HG02763 (cell line): ENCODE data around the gene TOM1.
"Not testable (repeated sequence)": the region's sequence is repeated elsewhere in the genome, so short reads cannot be mapped to it uniquely, and the experiment has no call there.

Source experiments
- ATAC-seq: cut with Tn5 transposase; IDR thresholded peaks from one replicate; pipeline ENCODE4 v1.9.1; 2021; ENCODE audit warnings: mild to moderate bottlenecking, moderate library complexity; ENCODE audit not compliant: unreplicated experiment

Gene TOM1

DNA sequence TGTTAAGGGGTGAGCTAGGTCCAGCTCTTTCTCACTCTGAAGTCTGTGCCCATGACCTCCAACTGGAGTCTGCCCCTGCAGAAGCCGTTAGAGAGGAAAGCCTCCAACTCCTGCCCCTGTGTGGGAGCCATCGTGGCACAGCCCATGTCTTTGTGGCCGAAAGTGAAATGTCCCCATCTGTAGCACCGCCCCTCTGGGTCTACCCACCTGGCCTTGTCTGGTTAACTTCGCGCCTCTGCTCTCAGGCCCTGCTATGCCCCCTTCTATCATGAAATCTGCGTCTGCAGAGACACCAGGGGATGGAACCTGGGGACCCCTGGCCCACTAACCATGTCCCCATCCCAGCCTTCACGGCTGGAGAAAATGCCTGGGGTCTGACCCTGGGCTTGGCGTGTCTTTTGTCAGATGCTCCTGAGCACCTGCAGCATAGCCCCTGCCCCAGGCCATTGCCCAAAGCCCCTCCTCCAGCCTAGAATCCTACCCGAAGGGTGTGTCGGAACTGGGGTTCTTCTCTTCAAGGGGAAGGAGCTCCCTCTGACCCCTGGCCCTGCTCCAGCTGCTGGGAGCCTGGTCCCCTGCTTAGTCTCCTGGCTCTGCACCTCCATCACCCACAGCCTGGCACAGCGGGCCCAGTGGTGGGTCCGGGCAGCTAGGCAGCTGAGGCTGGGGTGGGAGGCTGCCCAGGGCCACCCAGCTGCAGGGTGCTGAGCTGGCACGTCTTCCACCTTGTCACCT lies 45.4 kb downstream of the TOM1 start:
- ATAC-seq: no peak

DNA sequence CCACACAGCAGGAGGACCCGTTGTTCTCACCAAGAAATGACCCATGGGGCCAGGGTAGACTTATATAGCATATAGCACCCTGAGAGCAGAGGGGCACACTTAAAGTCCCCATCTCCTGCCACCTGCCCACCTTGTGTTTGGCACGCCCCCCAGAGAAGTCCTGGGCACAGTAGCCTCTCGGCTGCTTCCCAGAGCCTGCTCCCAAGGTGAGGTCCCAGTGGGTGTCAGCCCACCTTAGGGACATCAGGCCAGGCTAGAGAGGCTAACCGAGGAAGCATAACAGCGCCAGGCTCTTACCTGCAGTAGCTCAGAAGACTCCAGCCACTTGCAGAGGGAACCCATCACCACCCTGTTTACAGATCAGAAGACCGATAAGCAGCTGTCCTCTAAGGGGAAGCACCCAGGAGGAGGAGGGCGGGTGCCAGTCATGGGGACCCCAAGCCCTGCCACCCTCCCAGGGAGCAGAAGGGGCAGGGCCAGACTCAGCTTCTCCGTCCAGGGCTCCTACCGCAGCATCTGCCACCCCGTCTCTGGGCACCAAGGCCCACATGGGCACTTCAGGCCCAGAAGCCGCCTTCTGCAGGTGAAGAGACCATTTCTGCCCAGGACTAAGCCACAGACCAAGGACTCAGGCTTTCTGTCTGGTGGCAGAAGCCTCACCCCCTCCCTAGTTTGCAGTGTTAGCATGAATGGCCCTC lies 46.3 kb downstream of the TOM1 start:
- no peak for ATAC-seq

DNA sequence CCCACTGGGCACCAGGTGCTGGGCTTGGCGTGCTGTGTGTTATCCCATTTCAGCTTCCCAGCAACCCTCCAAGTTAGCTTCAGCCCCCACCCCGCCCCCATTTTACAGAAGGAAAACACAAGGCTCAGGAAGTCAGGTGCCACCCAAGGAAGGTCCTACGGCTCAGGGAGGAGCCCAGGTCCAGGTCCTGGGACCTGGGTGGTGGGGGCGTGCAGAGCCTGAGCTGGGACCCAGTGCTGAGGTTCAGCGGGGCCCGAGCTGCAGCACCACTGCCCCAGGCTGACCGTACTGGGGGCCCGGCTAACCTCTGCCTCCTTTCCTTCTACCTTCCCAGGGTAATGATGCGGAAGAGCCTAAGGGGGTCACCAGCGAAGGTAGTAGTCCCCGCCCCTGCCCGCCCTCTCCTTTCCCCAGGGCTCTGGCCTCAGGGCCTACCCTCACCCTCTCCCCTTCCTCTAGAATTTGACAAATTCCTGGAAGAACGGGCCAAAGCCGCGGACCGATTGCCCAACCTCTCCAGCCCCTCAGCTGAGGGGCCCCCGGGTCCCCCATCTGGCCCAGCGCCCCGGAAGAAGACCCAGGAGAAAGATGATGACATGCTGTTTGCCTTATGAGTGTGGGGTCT lies 47.0 kb downstream of the TOM1 start:
- ATAC-seq: no peak

DNA sequence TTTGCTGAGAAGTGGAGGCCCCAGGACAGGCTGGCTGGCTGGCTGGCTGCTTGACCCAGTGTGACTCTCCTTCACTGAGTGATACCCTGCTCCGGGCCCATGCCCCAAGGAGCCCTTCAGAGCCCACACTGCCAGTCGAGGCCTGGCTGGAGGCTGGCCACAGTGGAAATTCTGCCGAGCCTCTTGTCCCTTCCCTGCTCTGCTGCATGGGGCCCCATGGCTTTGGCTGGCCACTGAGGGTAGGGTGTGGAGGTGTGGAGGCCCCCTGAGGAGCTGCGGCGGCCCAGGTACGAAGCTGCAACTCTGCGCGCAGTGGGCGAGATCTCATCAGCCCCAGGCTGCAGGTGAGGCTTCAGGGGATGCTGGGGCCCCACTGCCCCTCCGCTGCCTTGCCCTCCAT lies 47.8 kb downstream of the TOM1 start:
- no peak for ATAC-seq

DNA sequence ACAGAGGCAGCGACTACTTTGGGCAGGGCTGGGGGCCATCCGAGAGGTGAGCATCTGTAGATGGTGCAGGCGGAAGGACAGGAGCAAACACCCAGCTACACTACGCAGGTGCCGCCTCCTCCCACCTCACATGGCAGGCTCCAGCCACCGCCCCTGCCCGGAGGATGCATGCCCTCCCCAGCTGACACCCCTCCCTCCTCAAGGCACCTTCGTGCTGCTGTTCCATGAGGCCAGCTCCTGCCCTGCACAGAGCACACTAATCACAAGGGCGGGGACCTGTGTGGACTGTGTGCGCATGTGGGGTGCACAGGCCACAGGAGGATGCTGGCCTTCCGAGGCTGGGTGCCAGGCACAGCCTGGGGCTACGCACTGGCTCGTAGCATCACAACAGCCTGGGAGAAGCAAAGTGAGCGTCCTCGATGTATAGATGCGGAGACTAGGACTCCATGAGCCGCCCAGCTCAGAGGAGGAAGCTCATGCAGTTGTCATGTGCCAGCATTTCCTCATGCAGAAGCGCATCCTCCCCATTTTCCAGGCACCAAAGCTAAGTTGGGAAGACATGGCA lies 48.4 kb downstream of the TOM1 start:
- no peak for ATAC-seq

DNA sequence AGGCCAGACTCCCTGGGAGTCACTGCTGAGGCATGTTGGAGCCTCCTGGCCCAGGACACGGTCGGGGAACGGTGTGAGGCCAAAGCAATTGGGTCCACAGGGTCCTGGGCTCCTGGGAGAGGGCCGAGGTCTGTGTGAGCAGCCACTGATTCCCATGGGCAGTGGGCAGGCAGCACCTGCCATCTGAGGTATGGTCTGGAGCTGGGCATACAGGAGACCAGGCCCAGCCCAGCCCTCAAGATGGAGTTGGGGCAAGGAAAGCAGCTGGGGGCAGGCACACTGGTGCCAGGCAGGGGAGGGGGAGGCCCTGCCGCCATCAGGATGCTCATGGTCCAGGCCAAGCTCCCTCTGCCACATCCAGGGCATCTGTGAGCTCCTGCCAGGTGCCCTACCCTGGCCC lies 49.0 kb downstream of the TOM1 start:
- ATAC-seq: no peak

DNA sequence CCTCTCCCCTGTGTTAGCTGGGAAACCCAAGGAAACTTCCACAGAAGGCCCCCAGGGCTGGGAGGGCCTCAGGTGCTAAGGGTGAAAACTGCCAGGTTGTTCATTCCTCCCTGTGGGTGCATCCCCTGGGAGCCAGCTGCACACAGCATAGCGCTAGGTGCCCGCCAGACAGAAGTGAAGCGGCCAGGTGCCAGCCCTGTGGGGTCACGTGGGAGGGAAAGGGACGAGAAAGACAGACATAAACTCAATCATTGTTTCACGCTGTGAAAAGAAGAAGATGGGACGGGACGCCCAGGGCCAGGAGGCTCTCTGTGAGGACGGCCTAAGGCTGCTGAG lies 49.6 kb downstream of the TOM1 start:
- no peak for ATAC-seq

DNA sequence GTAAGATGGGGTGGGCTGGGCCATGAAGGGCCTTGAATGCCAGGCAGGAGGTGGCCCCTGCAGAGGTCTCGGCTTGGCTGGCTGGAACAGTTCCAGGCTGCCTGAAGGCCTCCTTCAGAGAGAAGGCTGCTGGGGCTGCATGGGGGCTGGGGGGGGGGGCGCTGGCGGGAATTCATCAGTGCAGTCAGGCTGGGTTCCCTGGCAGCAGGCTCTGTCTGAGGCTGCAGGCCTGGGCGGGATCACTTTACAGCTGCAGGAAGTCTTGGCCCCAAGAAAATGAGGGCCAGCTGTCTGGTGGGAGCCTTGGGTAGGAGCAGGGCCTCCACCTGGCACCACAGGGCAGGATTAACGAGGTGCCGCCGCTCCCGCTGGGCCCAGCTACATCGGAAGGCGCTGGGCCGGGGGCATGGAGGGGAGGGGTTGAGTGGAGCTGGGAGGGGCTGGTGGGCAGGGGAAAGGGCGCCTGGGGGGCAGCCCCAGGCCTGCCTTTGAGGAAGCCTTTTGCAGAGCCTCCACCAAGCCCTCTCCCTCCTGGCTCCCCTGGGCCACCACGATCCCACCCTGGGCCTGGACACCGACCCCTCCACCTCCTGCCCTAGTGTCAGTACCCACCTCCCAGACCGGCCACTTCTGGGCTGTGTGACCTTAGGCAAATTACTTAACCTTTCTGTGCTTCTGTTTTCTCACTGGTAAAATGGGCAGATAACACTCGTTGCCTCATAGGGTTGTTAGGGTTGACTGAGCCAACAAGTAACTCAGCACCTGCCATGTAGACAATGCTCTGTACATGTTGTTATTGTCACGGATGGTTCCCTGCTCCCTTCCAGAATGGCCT lies 50.2 kb downstream of the TOM1 start:
- no peak for ATAC-seq

DNA sequence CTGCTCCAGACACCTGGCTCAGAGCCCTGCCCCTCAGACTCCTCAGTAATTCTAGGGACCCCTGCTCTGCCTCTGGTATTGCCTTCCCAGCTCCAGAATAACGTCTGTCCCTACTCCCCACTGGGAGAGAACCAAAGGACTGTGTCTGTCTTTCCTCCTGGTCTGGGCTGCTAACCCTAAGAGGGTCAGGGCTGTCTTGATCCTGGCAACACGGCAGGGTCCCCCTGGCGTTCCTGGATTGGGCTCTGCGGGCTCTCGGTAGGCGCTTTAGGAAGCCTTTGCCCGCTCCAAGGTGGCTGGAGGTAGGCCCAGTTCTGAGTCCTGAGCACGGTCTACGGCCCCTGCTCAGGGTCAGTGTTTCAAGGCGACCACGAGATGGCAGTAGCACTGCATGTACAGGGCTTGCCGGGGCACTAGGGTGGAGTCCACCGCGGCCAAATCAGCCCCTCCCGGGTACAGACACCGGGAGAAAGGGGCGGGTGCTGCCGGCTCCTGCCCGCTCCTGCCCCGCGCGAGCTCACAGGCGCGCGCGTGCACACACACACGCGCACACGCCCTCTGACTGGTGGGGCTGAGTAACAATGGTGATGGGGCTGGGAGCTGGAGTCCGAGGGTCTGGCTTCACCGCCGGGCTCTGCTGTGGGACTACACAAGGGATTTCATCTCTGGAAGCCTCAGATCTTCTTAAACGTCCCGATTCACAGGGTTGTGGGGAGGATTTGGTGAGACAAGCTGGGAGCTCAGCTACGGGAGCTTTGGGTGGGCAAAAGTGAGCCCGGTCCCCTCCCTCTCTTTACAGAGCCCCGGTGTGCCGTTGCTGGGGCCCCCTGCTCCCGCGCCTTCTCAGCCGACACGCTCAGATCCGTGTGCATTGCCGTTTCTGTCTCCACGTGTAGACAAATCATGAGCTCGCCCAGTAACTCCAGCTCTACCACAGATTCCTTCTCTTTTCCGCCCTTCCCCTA lies 51.1 kb downstream of the TOM1 start:
- peak; percentile 71 for ATAC-seq

DNA sequence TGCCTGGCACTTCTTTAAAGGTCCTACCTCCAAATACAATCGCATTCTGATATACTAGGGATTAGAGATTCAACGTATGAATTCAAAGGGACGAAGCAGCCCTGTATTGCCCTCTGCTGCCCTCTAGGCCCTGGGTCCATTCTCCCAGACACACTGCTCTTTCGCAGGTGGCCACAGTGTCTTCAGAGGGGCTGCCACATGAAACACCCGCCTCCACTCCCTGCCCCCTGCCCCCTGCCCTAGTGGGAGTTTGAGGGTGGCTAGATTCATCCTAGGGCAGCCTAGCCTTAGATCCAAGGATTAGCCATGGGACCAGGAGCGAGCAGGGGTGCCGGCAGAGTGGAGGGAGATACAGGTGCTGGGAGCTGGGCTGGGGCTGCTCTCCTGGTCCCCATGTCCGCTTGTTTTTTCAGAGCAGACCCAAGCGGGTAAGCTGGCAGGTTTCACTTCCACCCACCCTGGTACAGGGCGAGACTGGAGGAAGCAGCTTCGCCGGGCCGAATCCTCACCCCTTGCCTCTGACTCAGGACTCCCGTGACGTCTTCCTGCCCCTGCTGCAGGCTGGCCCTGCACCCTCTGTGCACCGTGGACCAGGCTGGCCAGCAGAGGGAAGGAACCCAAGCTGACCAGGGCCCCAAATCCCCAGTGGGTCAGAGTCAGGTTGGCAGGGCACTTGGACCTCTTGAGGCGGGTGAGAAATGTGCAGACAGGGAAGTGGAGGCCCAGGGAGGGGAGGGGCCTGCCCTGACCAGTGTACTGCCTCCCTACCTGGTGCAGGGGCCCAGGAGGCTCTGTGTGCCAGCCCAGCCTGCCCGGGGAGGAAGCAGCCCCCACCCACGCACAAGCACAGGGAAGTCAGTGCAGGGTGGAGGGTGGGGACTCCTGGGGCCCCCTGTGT lies 52.8 kb downstream of the TOM1 start:
- no peak for ATAC-seq

DNA sequence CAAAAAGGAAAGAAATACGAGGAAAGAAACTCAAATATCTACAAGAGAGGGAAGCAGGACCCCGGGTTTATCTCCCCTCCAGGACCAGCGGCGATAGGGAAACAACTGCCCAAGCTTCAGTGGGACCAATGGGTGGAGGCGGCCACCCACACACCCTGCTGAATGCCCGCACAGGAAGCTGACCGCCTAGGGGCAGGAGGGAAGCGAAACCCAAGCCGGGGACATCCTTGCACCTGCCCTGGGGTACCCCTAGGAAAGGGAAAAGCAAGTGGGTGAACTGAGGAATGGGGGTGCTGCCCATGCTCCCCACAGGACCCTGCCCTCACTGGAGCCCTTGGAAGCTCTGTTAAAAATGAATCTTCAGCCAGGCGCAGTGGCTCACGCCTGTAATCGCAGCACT lies 53.6 kb downstream of the TOM1 start:
- no peak for ATAC-seq

DNA sequence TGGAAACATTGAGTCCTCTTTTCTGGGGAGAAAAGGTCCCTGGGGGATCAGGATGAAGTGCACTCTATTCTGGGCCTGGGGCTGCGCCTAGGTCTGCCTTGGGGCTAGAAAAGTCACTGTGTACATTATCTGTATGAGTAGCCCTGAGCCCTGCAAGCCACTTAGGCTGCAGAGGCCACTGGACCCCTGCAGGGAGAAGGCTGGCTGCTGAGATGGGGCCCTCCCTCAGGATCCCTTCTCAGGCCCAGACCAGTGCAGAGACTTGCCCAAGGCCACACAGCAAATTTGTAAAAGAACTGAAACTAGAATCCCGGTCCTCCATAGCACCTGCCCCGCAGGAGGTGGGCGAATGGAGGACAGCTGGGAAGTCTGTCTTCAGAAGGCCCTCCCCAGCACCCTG lies 54.4 kb downstream of the TOM1 start:
- ATAC-seq: no peak

DNA sequence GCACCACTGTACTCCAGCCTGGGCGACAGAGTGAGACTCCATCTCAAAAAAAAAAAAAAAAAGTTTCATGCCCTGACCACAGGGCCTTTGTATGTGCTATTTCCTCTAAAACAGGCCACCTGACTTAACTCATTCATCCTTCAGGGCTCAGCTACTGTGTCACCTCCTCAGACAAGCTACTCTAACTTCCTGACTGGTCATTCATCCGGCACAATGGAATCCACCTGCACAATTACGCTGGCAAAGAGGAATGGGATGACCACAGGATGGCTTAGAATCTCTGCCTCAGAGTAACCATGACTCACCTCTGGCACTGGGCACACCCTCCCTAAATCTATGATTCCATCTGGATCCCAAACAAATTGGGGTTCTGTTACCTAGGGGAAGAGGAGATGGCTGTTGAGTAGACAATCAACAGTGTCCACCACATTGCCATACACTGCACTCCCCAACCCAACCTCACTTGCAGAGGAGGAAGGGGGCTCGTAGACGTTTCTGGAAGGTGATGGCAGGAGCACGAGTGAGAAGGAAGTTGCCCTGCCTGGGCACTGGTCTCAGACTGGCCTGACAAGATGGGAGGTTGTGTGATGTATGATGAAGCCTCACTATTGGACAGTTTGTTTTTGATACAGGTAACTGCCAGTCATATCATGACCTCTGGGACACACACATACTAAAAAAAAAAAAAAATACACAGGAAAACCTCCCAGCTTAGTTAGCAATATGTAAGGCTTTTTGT lies 58.4 kb downstream of the TOM1 start:
- no peak for ATAC-seq

DNA sequence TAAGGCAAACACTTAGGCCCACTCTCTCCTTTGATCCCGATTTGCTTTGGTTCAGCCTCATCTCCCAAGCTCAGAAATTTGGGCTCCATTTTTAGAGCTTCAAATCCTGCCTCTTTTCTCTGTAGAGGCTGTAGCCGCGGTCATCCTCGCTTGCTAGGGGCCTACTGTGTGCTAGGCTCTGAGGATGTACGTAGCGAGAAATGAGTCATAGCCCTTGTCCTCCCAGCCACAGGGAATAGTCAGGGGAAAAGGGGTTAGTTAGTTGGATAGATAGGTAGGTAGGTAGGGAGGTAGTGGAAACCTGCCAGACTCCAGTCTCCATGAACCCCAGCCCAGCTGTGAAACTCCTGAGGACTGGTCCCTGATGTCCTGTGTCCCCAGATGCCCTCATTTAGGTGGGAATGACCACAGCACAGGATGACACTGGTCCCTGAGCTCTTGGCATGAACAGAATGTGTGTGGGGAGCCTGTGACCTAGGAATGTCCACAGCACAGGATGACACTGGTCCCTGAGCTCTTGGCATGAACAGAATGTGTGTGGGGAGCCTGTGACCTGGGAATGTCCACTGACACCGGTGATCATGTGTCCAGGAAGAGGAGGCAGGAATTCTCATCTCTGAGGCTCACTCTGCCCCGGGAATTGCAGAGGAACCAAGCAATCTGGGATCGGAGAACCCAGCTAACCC lies 59.8 kb downstream of the TOM1 start:
- no peak for ATAC-seq

DNA sequence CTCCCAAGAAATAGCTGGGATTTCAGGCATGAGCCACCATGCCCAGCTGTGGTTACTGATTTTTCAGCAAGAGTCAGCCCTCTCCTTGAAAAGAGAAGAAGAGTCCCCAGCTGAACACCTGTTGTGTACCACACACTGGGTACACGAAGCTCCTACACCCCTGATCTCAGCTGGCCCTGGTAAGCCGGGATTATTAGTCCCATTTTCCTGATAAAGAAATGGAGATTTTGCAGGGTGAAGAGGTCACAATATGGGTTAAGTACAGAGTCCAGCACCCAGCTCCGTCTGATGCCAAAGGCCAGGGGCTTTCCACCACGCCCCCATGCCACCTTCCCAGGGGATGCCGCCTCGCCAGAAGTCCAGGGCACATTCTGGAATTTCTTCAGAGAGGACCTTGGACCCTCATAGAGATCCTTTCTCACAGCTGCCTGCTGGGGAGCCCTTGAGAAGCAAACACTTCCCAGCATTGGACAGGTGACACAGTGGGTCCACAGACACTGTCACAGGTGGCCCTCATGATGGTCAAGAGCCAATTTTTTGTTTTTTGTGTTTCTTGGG lies 61.4 kb downstream of the TOM1 start:
- ATAC-seq: no peak

DNA sequence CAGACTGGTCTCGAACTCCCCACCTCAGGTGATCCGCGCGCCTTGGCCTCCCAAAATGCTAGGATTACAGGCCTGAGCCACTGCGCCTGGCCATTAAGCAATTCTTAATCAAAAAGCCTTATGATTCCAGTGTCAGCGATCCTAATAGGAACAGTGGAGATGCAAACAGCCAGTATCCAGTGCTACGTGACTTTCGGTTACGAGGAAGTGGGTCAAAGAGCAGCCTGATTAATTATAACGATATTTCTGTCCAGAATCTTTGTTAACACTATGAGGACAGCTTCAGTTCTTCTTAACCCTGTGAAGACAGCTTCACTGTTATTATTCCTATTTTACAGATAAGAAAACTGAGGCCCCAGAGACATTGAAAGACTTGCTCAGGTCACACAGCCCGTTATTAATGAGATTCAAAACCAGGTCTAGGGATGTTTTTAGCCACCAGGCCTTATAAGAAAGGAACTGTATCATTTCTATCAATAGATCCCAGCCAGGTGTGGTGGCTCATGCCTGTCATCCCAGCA lies 63.9 kb downstream of the TOM1 start:
- ATAC-seq: no peak

DNA sequence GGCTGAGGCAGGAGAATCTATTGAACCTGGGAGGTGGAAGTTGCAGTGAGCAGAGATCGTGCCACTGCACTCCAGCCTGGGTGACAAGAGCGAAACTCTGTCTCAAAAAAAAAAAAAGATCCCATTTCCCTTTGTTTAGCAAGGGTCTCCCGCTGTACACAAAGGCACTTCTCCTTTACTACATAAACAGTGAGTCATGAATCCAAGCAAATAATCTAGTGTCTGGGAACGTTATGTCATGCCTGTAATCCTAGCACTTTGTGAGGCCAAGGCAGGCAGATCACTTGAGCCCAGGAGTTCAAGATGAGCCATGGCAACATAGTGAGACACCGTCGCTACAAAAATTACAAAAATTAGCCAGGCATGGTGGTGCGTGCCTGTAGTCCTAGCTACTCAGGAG lies 64.5 kb downstream of the TOM1 start:
- ATAC-seq: not testable (repeated sequence)
